HG03354 (cell line): ENCODE measurements around the gene LILRA2.
"Not testable (repeated sequence)": the region's sequence is repeated elsewhere in the genome, so short reads cannot be mapped to it uniquely, and the experiment has no call there.

Source experiments
- ATAC-seq: cut with Tn5 transposase; IDR thresholded peaks from one replicate; pipeline ENCODE4 v1.9.1; 2021; ENCODE audit warnings: mild to moderate bottlenecking; ENCODE audit not compliant: unreplicated experiment, poor library complexity, severe bottlenecking

LILRA2 gene

GRCh38 chr19:54633401-54633800 is 59.8 kb downstream of the LILRA2 start:
- no peak for ATAC-seq

- not testable (repeated sequence) for ATAC-seq
These were observed 62.5 kb downstream of the LILRA2 start for GRCh38 chr19:54636081-54636480.

GRCh38 chr19:54638683-54639082 is 65.1 kb downstream of the LILRA2 start:
- ATAC-seq, result no peak
